WTC11 (cell line): ENCODE results near the gene WWP2.

Experiments
- ATF1 ChIP-seq: sonication (generic); formaldehyde crosslinking; IDR thresholded peaks from 2 replicates; pipeline ENCODE4 v1.8.1; 2023; ENCODE audit warnings: mild to moderate bottlenecking, moderate library complexity, missing genetic modification reagents
- ATF6 ChIP-seq: sonication (generic); formaldehyde crosslinking; IDR thresholded peaks from 2 replicates; pipeline ENCODE4 v1.8.1; 2023; ENCODE audit warnings: mild to moderate bottlenecking, missing genetic modification reagents
- SOX15 ChIP-seq: fragments of 250-450 bp; sonication (Bioruptor Pico); IDR thresholded peaks from 2 replicates; pipeline ENCODE4 v1.9.0; 2021; ENCODE audit warnings: mild to moderate bottlenecking
- TF ChIP-seq, protein P1 (sequence below): sonication (generic); formaldehyde crosslinking; IDR thresholded peaks from 2 replicates; pipeline ENCODE4 v1.8.0; 2022; ENCODE audit warnings: mild to moderate bottlenecking, missing genetic modification reagents
- TF ChIP-seq, protein P2 (sequence below): fragments of 200-600 bp; IDR thresholded peaks from 2 replicates; pipeline ENCODE4 v1.8.0; 2022; ENCODE audit warnings: antibody characterized with exemption
- TF ChIP-seq, protein P3 (sequence below): sonication (generic); formaldehyde crosslinking; IDR thresholded peaks from 2 replicates; pipeline ENCODE4 v1.8.1; 2022; ENCODE audit warnings: mild to moderate bottlenecking, moderate library complexity, missing genetic modification reagents

GRCh38 chr16:69939821-69940585 is 177.9 kb downstream of the WWP2 start:
- TF ChIP-seq SOX15 (no peak), ATF6 (CRISPR knock-in tag) (no peak), ATF1 (CRISPR knock-in tag) (no peak)
- TF ChIP-seq, protein P1, sequence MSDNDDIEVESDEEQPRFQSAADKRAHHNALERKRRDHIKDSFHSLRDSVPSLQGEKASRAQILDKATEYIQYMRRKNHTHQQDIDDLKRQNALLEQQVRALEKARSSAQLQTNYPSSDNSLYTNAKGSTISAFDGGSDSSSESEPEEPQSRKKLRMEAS (CRISPR knock-in tag): no peak
- TF ChIP-seq, protein P2, sequence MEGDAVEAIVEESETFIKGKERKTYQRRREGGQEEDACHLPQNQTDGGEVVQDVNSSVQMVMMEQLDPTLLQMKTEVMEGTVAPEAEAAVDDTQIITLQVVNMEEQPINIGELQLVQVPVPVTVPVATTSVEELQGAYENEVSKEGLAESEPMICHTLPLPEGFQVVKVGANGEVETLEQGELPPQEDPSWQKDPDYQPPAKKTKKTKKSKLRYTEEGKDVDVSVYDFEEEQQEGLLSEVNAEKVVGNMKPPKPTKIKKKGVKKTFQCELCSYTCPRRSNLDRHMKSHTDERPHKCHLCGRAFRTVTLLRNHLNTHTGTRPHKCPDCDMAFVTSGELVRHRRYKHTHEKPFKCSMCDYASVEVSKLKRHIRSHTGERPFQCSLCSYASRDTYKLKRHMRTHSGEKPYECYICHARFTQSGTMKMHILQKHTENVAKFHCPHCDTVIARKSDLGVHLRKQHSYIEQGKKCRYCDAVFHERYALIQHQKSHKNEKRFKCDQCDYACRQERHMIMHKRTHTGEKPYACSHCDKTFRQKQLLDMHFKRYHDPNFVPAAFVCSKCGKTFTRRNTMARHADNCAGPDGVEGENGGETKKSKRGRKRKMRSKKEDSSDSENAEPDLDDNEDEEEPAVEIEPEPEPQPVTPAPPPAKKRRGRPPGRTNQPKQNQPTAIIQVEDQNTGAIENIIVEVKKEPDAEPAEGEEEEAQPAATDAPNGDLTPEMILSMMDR: no peak
- TF ChIP-seq, protein P3, sequence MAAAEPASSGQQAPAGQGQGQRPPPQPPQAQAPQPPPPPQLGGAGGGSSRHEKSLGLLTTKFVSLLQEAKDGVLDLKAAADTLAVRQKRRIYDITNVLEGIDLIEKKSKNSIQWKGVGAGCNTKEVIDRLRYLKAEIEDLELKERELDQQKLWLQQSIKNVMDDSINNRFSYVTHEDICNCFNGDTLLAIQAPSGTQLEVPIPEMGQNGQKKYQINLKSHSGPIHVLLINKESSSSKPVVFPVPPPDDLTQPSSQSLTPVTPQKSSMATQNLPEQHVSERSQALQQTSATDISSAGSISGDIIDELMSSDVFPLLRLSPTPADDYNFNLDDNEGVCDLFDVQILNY (CRISPR knock-in tag): no peak
